Measurements from ENCODE around the gene KIF26A.

DNA sequence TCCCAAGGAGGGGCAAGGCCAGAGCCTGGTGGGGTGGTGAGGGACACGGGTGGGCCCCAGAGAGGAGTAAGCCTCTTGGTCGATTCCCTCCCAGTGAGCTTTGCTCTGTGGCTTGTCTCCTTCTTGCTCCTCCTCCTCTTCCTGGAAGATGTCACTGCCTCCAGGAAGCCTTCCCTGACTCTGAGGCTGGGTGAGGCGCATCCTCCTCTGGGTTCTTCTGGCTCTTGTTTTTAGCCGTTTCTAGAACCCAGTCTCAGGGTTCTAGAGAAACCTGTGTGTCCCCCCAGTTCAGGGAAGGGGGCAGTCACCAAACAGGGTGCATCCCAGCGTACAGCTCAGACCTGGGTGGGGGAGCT is 12.6 kb downstream of the KIF26A start:
- TF ChIP-seq CTCF (IDR thresholded peaks at IDR 0.05; ENCODE audit: insufficient read depth, low read depth, low read length) = no peak
- TF ChIP-seq EZH2 (IDR thresholded peaks at IDR 0.05; ENCODE audit: insufficient read depth, low read length) = no peak

Data from astrocyte (in vitro differentiated cells and primary cell).